PC-9 (cell line): ENCODE measurements around the gene PATJ. TPM values are rescaled to one million over a fixed set of nuclear protein-coding genes. Genes with fewer than 3 reads are reported as not detected.
A peak's percentile ranks its signal among the peaks of the same experiment; 100 is the strongest.

Experiments
- BruUV-seq: library from RNA; stranded (reverse); fragments of 400-500 nt; replicated peaks from 2 replicates; lab custom pipeline; 2021; lab: Mats Ljungman, UMichigan
- CTCF ChIA-PET: fragments of 300-600 bp; sonication (Branson Sonifier 250); formaldehyde crosslinking; loops from one replicate; lab custom pipeline; 2022; ENCODE audit warnings: antibody characterized with exemption; lab: Charles Lee
- POLR2A ChIA-PET: fragments of 300-600 bp; sonication (Branson Sonifier 250); formaldehyde crosslinking; loops from one replicate; lab custom pipeline; 2022; ENCODE audit warnings: antibody characterized with exemption; ENCODE audit not compliant: unreplicated experiment; lab: Charles Lee
- DNase-seq, 2 experiments: peaks; one replicate each; pipeline versions ENCODE4 v3.0.0 to v3.0.0-alpha.2; 2015 to 2022; ENCODE audit warnings: mixed read lengths in 1 of 2
- H2AFZ ChIP-seq: fragments of 200-600 bp; sonication (generic); 2 replicates; pipeline ENCODE4 v1.8.1; 2017; ENCODE audit warnings: antibody characterized with exemption
- H3F3A ChIP-seq: fragments of 200-600 bp; sonication (generic); 2 replicates; pipeline ENCODE4 v1.8.1; 2017; ENCODE audit warnings: antibody characterized with exemption, mild to moderate bottlenecking, low read depth; ENCODE audit not compliant: insufficient read depth
- H3K27ac ChIP-seq: fragments of 200-600 bp; sonication (generic); 2 replicates; pipeline ENCODE4 v1.6.1; 2016; ENCODE audit warnings: mixed run types
- H3K27me3 ChIP-seq: fragments of 200-600 bp; sonication (generic); 2 replicates; pipeline ENCODE4 v1.6.1; 2016; ENCODE audit warnings: low read depth, mixed run types; ENCODE audit not compliant: insufficient read depth
- H3K36me3 ChIP-seq: fragments of 200-600 bp; sonication (generic); 2 replicates; pipeline ENCODE4 v1.6.1; 2016; ENCODE audit warnings: low read depth, mixed run types
- H3K4me1 ChIP-seq: fragments of 200-600 bp; sonication (generic); replicated peaks from 2 replicates; pipeline ENCODE4 v1.6.1; 2016; ENCODE audit warnings: mixed run types; ENCODE audit not compliant: insufficient read depth
- H3K4me2 ChIP-seq: fragments of 200-600 bp; sonication (generic); 2 replicates; pipeline ENCODE4 v1.6.1; 2017; ENCODE audit warnings: mixed run types
- H3K4me3 ChIP-seq: fragments of 200-600 bp; sonication (generic); 2 replicates; pipeline ENCODE4 v1.6.1; 2016; ENCODE audit warnings: mixed run types
- H3K79me2 ChIP-seq: fragments of 200-600 bp; sonication (generic); 2 replicates; pipeline ENCODE4 v1.6.1; 2017; ENCODE audit warnings: low read depth, mixed run types
- H3K9me2 ChIP-seq: fragments of 200-600 bp; sonication (generic); 2 replicates; pipeline ENCODE4 v1.8.1; 2017; ENCODE audit warnings: mild to moderate bottlenecking; ENCODE audit not compliant: insufficient read depth
- H3K9me3 ChIP-seq: fragments of 200-600 bp; sonication (generic); 2 replicates; pipeline ENCODE4 v1.8.1; 2016; ENCODE audit warnings: low read depth; ENCODE audit not compliant: insufficient read depth
- H4K20me1 ChIP-seq: fragments of 200-600 bp; sonication (generic); 2 replicates; pipeline ENCODE4 v1.8.1; 2017; ENCODE audit not compliant: insufficient read depth
- EZH2 ChIP-seq: fragments of 200-600 bp; sonication (generic); IDR thresholded peaks from 2 replicates; pipeline ENCODE4 v1.8.0; 2017; ENCODE audit warnings: antibody characterized with exemption, low read depth
- intact Hi-C: fragments of 100-400 bp; cut with micrococcal nuclease; formaldehyde crosslinking; loops from one replicate; pipeline ENCODE4 v1.10.0; 2022; ENCODE audit not compliant: unreplicated experiment
- total RNA-seq: library from RNA; stranded (reverse); gene quantifications from 2 replicates; pipeline ENCODE4 v1.2.3, GENCODE V29; 2021
- TF ChIP-seq, protein P1 (sequence below): fragments of 200-600 bp; sonication (generic); conservative IDR thresholded peaks from 2 replicates; pipeline ENCODE4 v1.6.1; 2017; ENCODE audit warnings: mixed run types, antibody characterized with exemption, mild to moderate bottlenecking, moderate library complexity

The PATJ gene
- total RNA-seq, 1 experiment from 2014 or later = 91.0 TPM

DNA sequence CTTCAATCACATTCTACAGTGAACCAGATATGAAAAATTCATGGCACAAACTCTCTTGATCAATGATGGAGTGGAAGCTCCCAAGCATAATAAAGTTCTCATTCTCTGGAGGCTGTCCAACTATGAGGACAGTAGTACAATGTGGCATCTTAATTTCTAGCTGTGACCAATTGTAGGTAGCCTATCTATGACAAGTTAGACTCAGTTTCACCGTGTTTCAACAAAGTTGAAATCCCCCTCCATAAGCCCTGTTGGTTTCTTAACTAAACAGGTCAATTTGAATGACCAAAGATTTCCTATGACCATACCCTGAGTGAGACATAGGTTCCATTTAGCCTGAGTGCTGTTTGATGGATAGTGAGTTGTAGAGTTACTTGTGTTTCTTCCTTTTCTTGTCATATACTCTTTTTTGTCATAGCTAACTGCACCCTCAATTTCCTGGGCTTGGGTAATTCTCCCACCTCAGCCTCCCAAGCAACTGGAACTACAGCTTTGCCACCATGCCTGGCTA lies 11.8 kb downstream of the PATJ start:
- H3K27ac ChIP-seq = peak overlapping the region; percentile 70
- H3K4me1 ChIP-seq = peaks cover 26% of the 10 kb centered on the region
- H3K9me3 ChIP-seq = no peaks in the 10 kb centered on the region
- ChIA-PET CTCF (interaction anchor here (0.6 kb wide), 1 partner anchor 423 kb away, joined by 3 read pairs; no protein-coding TSS in a partner anchor), POLR2A (interaction anchor here (0.6 kb wide), 1 partner anchor 683 kb away, joined by 3 read pairs; no protein-coding TSS in a partner anchor)
- no peak overlapping the region for H2AFZ ChIP-seq
- TF ChIP-seq, protein P1, sequence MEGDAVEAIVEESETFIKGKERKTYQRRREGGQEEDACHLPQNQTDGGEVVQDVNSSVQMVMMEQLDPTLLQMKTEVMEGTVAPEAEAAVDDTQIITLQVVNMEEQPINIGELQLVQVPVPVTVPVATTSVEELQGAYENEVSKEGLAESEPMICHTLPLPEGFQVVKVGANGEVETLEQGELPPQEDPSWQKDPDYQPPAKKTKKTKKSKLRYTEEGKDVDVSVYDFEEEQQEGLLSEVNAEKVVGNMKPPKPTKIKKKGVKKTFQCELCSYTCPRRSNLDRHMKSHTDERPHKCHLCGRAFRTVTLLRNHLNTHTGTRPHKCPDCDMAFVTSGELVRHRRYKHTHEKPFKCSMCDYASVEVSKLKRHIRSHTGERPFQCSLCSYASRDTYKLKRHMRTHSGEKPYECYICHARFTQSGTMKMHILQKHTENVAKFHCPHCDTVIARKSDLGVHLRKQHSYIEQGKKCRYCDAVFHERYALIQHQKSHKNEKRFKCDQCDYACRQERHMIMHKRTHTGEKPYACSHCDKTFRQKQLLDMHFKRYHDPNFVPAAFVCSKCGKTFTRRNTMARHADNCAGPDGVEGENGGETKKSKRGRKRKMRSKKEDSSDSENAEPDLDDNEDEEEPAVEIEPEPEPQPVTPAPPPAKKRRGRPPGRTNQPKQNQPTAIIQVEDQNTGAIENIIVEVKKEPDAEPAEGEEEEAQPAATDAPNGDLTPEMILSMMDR = no peak
- no peak for TF ChIP-seq EZH2
- peak overlapping the region; percentile 30 for H3K4me2 ChIP-seq
- no peak overlapping the region for H3K4me3 ChIP-seq
- peaks cover 17% of the 10 kb centered on the region for H3F3A ChIP-seq
- H3K36me3 ChIP-seq = peaks cover 16% of the 10 kb centered on the region
- H3K79me2 ChIP-seq = peaks cover 97% of the 10 kb centered on the region
- no peak for DNase-seq
- no peaks in the 10 kb centered on the region for H3K9me2 ChIP-seq
- BruUV-seq = no TSS peak
- H4K20me1 ChIP-seq = peaks cover 8% of the 10 kb centered on the region
- intact Hi-C loops = loop anchor here (5.0 kb wide), 1 partner anchor 347 kb away; no protein-coding TSS in a partner anchor
- H3K27me3 ChIP-seq = no peaks in the 10 kb centered on the region

DNA sequence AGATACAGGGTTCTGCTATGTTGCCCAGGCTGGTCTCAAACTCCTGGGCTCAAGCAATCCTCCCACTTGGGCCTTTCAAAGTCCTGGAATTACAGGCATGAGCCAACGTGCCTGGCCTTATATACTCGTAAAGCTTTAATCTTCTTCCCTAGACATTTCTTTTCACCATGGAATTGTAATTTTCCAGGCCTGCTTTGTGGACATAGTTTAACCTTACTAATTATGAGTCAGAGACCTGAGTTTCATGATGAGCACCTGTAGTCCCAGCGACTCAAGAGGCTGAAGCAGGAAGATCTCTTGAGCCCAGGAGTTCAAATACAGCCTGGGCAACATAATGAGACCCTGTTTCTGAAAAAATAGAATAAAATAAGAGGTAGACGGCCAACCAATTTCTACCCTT lies 12.3 kb downstream of the PATJ start:
- Histone ChIP-seq H3K79me2 (peaks cover 97% of the 10 kb centered on the region), H3K27me3 (no peaks in the 10 kb centered on the region), H3K27ac (peak overlapping the region; percentile 70)

DNA sequence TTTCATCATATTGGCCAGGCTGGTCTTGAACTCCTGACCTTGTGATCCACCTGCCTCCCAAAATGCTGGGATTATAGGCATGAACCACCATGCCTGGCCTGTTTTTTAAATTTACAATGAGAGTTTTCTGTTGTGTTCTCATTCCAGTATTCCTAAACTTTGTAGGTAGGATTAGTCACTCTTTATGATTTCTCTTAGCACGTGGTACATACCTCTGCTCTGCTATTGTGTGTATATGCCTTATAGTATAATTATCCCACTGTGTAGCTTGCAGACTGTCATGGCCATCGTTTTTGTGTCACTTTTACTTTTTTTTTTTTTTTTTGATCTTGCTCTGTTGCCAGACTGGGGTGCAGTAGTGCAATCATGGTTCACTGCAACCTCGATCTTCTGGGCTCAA lies 14.5 kb downstream of the PATJ start:
- BruUV-seq = no TSS peak
- H3F3A ChIP-seq = peaks cover 17% of the 10 kb centered on the region
- no peak overlapping the region for H3K4me2 ChIP-seq
- H3K9me3 ChIP-seq = no peaks in the 10 kb centered on the region
- peaks cover 20% of the 10 kb centered on the region for H4K20me1 ChIP-seq
- no peaks in the 10 kb centered on the region for H3K9me2 ChIP-seq
- ChIA-PET POLR2A (no interaction called here), CTCF (no interaction called here)
- H3K4me3 ChIP-seq = no peak overlapping the region
- intact Hi-C loops = no loop called here
- TF ChIP-seq, protein P1 = no peak
- no peak for TF ChIP-seq EZH2
- H3K4me1 ChIP-seq = peaks cover 26% of the 10 kb centered on the region
- H3K36me3 ChIP-seq = peaks cover 22% of the 10 kb centered on the region
- H3K27ac ChIP-seq = no peak overlapping the region
- no peaks in the 10 kb centered on the region for H3K27me3 ChIP-seq
- DNase-seq = no peak
- H3K79me2 ChIP-seq = peaks cover 97% of the 10 kb centered on the region
- no peak overlapping the region for H2AFZ ChIP-seq

More for the DNA sequence above, 12.3 kb downstream of the PATJ start:
- no peak for TF ChIP-seq EZH2
- TF ChIP-seq, protein P1 = no peak
- intact Hi-C loops = loop anchor here (5.0 kb wide), 1 partner anchor 347 kb away; no protein-coding TSS in a partner anchor
- no peaks in the 10 kb centered on the region for H3K9me3 ChIP-seq
- H4K20me1 ChIP-seq = peaks cover 8% of the 10 kb centered on the region
- H3K4me2 ChIP-seq = peak overlapping the region; percentile 30
- no peak overlapping the region for H2AFZ ChIP-seq
- POLR2A ChIA-PET = interaction anchor here (0.6 kb wide), 1 partner anchor 683 kb away, joined by 3 read pairs; no protein-coding TSS in a partner anchor
- H3K4me3 ChIP-seq = no peak overlapping the region
- CTCF ChIA-PET = interaction anchor here (0.6 kb wide), 1 partner anchor 423 kb away, joined by 3 read pairs; no protein-coding TSS in a partner anchor
- no peaks in the 10 kb centered on the region for H3K9me2 ChIP-seq
- peaks cover 17% of the 10 kb centered on the region for H3F3A ChIP-seq
- peaks cover 16% of the 10 kb centered on the region for H3K36me3 ChIP-seq
- H3K4me1 ChIP-seq = peaks cover 26% of the 10 kb centered on the region
- no TSS peak for BruUV-seq
- DNase-seq = peak; percentile 10 to 89
